ENCODE measurements around the gene CLP1.

GRCh38 chr11:57698843-57699365 lies 41.3 kb downstream of the CLP1 start:
- no peak for TF ChIP-seq CTCF (IDR thresholded peaks at IDR 0.05)
- TF ChIP-seq ZFX (IDR thresholded peaks at IDR 0.05; ENCODE audit: borderline replicate concordance), result no peak
